ENCODE measurements around the gene CLMN.

CLMN gene

GRCh38 chr14:95233702-95234241 lies 85.9 kb downstream of the CLMN start:
- Histone ChIP-seq H4K20me1 (ENCODE audit: insufficient read depth, low read length) (no peaks in the 10 kb centered on the region), H3F3A (ENCODE audit: insufficient read depth, low read length) (no peaks in the 10 kb centered on the region), H3K9me2 (ENCODE audit: low read depth, low read length) (no peaks in the 10 kb centered on the region), H3K4me1 (ENCODE audit: insufficient read depth, low read length, severe bottlenecking) (no peaks in the 10 kb centered on the region), H2AFZ (ENCODE audit: low read length) (no peak overlapping the region), H3K27me3 (ENCODE audit: insufficient read depth, low read length) (peaks cover 6% of the 10 kb centered on the region; the same call in 1 of the 2 replicates), H3K79me2 (ENCODE audit: insufficient read depth, low read length) (no peaks in the 10 kb centered on the region), H3K4me3 (ENCODE audit: low read depth, low read length, poor library complexity, severe bottlenecking) (no peak overlapping the region), H3K9me3 (ENCODE audit: low read length) (no peaks in the 10 kb centered on the region), H3K36me3 (ENCODE audit: insufficient read depth, low read length) (no peaks in the 10 kb centered on the region), H3K9ac (ENCODE audit: low read length) (no peak overlapping the region), H3K4me2 (ENCODE audit: low read length) (no peak overlapping the region), H3K27ac (ENCODE audit: low read depth, low read length, poor library complexity, severe bottlenecking) (no peak overlapping the region)
- TF ChIP-seq EZH2 (IDR thresholded peaks at IDR 0.05; ENCODE audit: borderline replicate concordance, low read length), result no peak

- no peak overlapping the region for H2AFZ ChIP-seq (ENCODE audit: low read length)
- no peak overlapping the region for H3K4me2 ChIP-seq (ENCODE audit: low read length)
- no peak overlapping the region for H3K27ac ChIP-seq (ENCODE audit: low read depth, low read length, poor library complexity, severe bottlenecking)
- H3F3A ChIP-seq (ENCODE audit: insufficient read depth, low read length), result no peaks in the 10 kb centered on the region
- no peaks in the 10 kb centered on the region for H3K36me3 ChIP-seq (ENCODE audit: insufficient read depth, low read length)
- no peaks in the 10 kb centered on the region for H3K79me2 ChIP-seq (ENCODE audit: insufficient read depth, low read length)
- TF ChIP-seq CTCF (IDR thresholded peaks at IDR 0.05; ENCODE audit: low read length), result no peak
- TF ChIP-seq EZH2 (IDR thresholded peaks at IDR 0.05; ENCODE audit: borderline replicate concordance, low read length), result no peak
- H3K4me1 ChIP-seq (ENCODE audit: insufficient read depth, low read length, severe bottlenecking), result no peaks in the 10 kb centered on the region
- H3K9me2 ChIP-seq (ENCODE audit: low read depth, low read length), result no peaks in the 10 kb centered on the region
- H3K9me3 ChIP-seq (ENCODE audit: low read length), result no peaks in the 10 kb centered on the region
- H3K4me3 ChIP-seq (ENCODE audit: low read depth, low read length, poor library complexity, severe bottlenecking), result no peak overlapping the region
- no peaks in the 10 kb centered on the region for H4K20me1 ChIP-seq (ENCODE audit: insufficient read depth, low read length)
- H3K27me3 ChIP-seq (ENCODE audit: insufficient read depth, low read length), result peaks cover 6% of the 10 kb centered on the region; the same call in 1 of the 2 replicates
- no peak overlapping the region for H3K9ac ChIP-seq (ENCODE audit: low read length)
These were observed 86.7 kb downstream of the CLMN start for GRCh38 chr14:95232894-95233584.

GRCh38 chr14:95231966-95232633 lies 87.6 kb downstream of the CLMN start:
- Histone ChIP-seq H3F3A (ENCODE audit: insufficient read depth, low read length) (no peaks in the 10 kb centered on the region), H2AFZ (ENCODE audit: low read length) (no peak overlapping the region), H3K27ac (ENCODE audit: low read depth, low read length, poor library complexity, severe bottlenecking) (no peak overlapping the region), H4K20me1 (ENCODE audit: insufficient read depth, low read length) (no peaks in the 10 kb centered on the region), H3K9me3 (ENCODE audit: low read length) (no peaks in the 10 kb centered on the region), H3K4me3 (ENCODE audit: low read depth, low read length, poor library complexity, severe bottlenecking) (no peak overlapping the region), H3K9me2 (ENCODE audit: low read depth, low read length) (no peaks in the 10 kb centered on the region), H3K36me3 (ENCODE audit: insufficient read depth, low read length) (no peaks in the 10 kb centered on the region), H3K79me2 (ENCODE audit: insufficient read depth, low read length) (no peaks in the 10 kb centered on the region), H3K9ac (ENCODE audit: low read length) (no peak overlapping the region), H3K4me1 (ENCODE audit: insufficient read depth, low read length, severe bottlenecking) (no peaks in the 10 kb centered on the region), H3K4me2 (ENCODE audit: low read length) (no peak overlapping the region), H3K27me3 (ENCODE audit: insufficient read depth, low read length) (peaks cover 6% of the 10 kb centered on the region; the same call in 1 of the 2 replicates)
- TF ChIP-seq CTCF (IDR thresholded peaks at IDR 0.05; ENCODE audit: low read length), result no peak
- no peak for TF ChIP-seq EZH2 (IDR thresholded peaks at IDR 0.05; ENCODE audit: borderline replicate concordance, low read length)
